ENCODE data around the gene TRPM3.

TRPM3 gene

DNA sequence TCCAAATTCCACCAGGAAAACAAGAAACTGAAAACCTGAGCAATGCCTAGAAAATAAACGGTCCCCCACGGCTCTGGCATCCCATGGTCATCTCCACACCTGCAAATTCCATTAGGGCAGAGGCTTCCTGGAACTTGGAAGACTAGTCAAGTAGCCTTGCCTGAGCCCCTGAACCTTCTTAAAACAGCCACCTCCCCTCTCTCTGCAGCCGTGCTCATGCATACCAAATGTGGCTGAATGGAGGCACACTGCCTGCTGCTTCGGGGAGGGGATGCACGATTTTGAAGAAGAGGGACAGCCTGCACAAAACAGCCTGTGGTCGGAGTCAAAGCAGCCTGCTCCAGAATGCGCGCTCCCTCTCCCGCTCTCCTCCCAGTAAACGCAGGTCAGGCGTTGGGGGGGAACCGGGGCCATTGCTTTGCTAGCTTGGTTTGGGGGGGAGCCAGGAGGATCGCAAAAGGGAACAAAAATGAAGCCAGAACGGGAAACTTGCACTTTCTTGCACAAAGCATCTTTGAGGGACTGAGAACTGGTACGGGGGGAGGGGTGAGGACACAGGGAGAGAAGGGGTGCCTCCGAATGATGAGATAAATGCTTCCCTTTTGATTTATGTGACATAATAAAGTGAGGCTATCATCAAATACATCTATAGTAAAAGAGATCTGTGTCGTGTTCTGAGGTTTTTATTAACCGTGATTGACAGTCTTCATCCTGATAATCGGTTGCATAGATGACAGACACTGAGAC is at the start of gene TRPM3:
Gene TRPM3 (minus strand): TSS at position 347 of the 747 bp plus-strand sequence. CDS start 267 bp downstream, at position 80.
- DNase-seq (ENCODE audit: low read depth in 2 of 2) = no peak

DNA sequence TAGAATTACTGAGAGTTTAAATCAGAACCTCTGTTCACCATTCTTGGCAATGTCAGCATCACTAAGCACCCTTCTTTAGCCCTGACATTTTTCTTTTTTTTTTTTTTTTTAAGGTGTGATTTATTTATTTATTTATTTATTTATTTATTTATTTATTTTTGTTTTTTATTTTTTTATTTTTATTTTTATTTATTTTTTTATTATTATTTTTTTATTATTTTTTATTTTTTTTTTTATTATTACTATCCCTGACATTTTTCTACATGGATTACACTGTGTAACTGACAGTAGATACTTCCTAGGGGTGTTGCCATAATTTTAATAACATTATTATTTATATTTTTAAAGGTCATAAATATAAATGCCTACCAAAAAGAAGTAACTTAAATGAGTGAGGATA is 47.0 kb upstream of the TRPM3 start:
- DNase-seq (ENCODE audit: low read depth in 2 of 2) = no peak

DNA sequence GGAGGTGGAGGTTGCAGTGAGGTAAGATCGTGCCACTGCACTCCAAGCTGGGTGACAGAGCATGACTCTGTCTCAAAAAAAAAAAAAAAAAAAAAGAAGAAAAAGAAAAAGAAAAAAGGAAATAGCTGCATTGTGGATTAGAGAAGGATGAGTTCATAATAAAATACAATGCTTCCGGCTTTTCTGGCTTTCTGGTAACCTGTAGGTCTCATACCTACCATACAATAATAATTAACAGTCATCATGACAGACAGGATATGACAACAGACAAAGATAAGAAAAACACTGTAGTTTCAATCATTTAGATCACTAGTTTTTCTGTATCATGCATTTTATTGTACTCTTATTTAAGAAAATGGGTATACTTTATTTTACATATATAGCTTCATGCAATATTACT is 40.7 kb upstream of the TRPM3 start:
- no peak for DNase-seq (ENCODE audit: low read depth in 2 of 2)

DNA sequence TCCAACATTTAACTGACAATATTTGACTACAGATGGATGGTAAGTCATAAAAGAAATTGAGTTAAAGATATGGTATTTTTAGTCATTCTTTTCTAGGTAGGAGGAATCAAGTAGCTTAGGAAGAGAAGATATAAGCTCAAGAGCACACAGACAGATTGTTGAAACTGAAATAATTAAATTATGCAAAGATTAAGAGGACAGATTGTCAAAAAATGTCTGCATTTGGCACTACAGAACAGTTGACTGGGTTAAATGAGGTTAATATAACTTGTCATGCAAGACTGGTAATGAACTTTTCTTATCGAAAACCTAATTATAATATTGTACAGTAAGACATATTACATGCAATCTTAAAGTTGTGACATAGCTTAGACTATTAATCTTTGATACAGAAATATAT is 36.3 kb upstream of the TRPM3 start:
- no peak for DNase-seq (ENCODE audit: low read depth in 2 of 2)

DNA sequence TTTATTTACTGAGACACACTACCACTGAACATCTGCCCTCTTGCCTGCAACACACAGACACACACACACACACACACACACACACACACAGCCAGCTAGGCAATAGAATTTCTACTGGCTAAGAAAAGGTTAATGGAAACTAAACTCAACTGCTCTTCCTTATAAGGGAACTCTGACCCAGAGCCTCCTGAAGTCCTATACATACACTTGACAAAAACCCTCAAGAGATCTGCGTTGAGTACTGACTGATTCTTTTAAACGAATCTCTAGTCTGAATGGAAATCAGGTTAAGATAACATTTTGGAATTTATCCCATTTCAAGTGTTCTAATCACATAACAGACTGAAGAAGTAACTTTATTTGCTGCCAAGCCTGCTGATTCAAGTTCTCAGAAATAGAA is 25.9 kb upstream of the TRPM3 start:
- DNase-seq (ENCODE audit: low read depth in 2 of 2) = no peak

DNA sequence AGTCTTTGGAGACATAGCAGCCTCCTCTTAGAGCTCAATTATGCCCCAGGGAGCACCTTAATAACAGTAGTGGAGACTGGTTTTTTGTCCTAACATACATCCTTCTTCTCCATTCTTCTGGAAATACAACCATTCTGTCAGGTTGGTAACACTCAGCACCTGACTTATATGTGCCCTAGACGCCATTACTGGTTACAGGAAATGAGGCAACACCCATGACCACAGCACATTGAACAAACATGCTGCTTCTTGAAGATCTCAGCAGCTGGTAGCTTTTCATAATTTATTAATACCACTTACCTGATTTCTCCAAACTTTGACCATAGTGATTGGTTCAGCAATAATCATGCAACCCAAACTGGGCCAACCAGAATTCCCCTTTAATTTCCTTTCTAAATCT is 25.1 kb upstream of the TRPM3 start:
- no peak for DNase-seq (ENCODE audit: low read depth in 2 of 2)

DNA sequence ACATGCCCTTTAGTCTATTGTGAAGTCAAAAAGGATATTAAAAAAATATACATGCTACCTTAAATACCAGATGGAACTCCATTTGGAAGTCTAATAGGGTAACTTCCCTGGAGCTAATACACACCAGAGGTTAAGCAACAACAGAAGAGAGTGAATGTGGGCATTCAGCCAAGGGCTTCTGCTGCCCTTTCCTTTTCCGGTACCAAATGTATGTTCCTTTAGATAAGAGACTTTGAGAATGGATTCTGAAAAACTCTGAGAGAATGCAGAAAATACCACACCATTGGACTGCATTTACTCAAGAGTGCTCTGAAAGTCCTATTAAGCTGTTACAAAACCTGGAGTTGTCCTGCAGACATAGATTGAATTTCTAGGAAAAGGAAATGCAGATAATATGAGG is 23.8 kb upstream of the TRPM3 start:
- no peak for DNase-seq (ENCODE audit: low read depth in 2 of 2)

DNA sequence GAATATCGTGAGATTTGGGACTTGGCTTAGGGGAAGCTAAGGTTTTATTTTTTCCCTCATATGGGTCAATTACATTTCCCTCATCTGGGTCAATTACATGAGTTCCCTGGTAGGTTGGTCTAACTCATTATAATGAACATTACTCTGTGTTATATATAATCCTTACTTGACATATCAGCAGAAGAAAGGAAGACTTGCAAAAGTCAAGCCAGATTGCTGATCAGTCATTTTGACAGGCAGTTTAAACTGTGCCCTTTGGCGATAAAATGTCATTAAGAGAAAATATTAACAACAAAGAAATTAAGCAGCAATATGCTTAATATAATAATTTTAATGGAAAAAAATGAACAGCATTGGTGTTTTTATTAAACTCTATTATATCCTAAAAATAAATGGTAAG is 23.1 kb upstream of the TRPM3 start:
- DNase-seq (ENCODE audit: low read depth in 2 of 2) = no peak

DNA sequence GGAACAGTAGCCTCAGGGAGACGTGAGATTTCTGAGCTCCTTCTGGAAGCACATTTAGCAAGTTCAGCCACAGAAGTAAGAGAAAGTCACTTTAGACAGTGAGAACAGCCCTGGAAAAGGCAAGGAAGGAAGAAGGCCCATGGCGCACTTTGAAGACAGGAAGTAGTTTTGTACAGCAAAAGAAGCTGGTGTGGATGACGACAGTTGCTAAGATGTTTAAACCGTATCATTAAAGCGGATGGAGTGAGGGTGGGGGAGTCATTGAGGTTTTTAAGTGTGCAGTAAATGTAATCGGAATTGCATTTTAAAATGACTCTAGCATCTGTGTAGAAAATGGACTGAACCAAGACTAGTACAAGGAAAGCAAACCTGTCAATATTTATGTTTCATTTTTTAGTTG is 15.3 kb upstream of the TRPM3 start:
- DNase-seq (ENCODE audit: low read depth in 2 of 2) = no peak

DNA sequence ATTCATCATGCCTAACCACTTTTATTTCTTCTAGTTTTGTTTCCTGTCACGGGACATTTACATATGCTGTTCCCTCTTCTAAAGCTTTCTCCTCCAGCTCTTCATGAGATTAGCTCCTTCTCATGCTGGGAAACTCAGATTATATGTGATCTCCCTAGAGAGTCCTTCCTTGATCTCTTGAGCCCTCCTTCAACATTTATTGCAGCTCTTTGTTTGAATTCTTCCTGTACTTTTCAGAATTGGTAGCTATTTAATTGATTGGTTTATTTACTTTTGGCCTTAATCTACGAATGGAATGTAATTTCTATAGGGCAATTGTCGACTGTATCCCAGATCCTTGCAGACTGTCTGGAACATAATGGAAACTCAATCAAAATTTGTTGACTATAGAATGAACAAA is 9.7 kb upstream of the TRPM3 start:
- no peak for DNase-seq (ENCODE audit: low read depth in 2 of 2)

DNA sequence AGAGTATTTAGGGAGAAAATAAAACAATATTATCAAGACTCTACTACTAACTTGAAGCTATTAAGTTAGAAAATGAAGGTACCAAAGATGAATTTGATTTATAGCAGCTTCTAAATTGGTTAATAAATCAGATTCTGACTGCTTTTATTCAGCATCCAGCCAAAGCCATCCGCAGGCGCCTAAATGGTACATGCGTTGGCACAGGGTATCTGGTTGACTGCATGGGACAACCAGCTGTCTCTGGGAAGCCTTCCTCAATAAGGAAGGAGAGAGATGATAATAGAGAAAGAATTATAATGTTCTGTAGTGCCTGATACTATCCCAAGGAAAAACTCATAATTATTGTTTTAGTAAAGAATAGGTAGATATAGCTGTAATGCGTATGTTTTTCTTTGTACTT is 9.1 kb upstream of the TRPM3 start:
- no peak for DNase-seq (ENCODE audit: low read depth in 2 of 2)

DNA sequence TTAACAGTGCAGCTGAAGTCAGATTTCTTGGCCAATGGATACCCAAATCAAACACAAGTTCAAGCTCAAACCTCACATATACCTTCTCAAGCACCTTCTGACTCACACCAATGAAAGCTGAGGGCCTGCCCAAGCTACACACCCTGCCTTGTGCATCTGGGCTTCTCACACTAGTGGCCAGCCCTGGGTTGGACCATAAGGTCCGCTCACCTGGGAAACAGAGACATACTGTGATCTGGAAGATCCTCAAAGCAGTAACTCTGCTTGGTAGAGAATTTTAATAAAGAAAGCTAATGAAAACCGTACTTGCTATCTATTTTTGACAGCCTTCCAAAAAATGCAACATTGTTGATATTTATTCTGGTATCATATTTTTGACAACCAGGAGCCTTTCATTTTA is 7.4 kb upstream of the TRPM3 start:
- DNase-seq (ENCODE audit: low read depth in 2 of 2) = no peak

DNA sequence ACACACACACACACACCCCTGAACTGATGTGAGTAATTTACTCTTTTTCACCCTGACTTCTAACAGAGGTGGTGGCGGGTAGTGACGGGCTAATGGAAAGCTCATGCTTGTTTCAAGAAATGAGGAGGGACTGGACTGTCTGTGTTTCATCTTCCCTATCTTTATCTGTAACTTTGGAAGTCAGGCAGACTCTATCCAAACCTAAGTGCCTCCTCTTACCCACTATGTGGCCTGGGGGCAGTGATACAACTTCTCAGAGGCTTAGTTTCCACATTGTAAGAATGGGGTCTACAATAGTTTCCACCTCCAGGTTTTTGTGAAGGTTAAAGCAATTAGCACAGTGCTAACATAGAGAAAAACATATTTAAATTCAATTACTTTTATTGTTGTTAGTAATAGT is 5.9 kb upstream of the TRPM3 start:
- no peak for DNase-seq (ENCODE audit: low read depth in 2 of 2)

DNA sequence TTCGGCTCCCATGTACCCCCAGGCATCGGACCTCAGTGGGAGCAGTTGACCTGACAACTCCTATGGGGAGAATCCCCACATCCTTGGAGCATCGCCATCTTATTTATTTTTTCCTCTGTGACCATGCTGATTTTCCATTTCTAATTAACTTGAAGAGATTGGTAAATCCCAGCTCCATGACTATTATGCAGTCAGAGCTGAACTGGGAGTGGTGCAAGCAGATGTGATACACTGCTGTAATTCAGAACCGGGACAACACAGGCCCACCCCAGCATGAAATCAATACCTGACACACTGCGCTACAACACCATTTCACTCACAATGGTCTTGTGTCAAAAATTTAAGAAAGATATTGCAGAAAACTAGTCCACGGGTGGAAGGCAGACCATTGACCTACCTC is 1.0 kb upstream of the TRPM3 start:
- DNase-seq (ENCODE audit: low read depth in 2 of 2) = no peak

DNA sequence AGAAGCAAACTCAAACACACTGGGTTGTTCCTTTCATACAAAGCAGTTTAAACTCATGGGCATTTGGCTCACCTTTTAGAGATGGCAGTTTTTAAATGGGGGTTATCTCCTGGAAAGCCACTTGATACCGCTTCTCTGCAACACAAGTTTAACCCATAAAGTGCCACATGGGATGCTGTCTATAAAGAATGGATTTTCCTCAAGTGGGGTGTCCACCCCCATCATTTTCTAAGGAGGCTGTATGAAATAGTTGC is 528 bp upstream of the TRPM3 start:
- DNase-seq (ENCODE audit: low read depth in 2 of 2) = no peak

DNA sequence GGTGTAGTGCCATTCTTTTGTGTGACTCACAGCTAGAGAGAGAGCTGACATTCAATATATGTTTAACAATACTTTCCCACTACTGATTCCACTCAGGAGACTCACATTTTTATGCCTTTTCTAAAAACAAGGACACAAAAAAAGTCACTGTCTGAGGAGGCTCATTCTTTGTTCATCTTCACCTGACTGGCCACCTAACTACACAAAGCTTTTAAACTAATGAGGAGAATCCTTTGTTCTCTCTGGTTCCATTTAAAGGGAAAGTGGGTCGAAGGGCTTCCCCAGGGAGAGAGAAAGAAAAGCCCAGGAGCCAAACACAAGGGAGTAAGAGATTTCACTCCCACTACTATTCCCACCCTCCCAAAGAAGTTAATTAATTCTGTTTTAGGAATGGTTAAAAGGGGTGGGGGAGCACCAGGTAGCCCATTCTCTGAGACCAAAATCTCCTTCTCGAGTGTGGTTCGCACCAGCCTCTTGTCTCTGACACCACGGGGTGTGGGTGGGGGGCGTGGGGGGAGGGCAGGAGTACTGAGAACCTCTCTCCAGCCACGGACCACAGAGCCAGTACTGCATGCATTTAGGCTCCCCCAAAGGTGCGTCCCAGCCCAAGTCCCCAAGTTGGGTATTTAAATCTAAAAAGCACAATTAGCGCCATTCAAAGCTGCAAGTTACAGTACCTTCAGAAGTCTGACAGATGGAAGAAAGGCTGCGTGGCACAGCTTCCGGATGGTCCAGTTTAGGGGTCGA is 747 bp downstream of the TRPM3 start:
- no peak for DNase-seq (ENCODE audit: low read depth in 2 of 2)

DNA sequence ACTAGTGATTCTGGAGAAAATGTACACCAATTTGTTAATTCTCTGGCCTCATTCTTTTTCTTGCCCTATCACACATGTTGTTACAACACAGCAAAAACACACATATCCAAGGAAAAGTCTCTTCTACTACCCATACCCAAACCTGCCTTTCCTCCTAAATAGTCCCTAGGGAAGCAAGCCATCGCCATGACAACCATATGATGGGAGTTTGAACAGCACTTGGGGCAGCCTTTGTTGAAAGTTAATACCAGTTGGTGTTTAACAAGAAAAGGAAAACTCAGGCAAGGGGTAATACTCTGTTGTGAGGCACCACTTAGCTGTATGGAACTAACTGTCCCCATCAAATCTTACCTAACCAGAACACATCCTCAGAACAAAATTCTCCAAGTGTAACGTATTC is 1.7 kb downstream of the TRPM3 start:
- DNase-seq (ENCODE audit: low read depth in 2 of 2) = no peak

DNA sequence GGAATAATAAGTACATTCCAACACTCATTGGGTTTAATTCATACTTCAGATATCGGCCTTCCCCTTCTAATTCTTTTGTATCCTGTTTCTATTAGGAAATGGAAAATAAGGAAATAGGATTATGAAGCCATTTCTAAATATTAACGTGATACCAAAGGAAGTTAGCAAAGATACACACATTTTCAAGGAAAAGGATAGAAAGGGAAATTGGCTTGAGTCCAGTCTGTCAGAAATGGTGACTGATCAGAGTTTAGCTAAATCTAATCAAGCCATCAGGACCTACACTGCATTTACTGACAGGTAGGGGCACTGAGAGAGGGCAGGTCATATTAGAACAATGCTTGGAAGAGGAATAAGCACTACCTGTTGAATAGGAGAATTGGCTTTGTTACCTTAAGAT is 3.1 kb downstream of the TRPM3 start:
- DNase-seq (ENCODE audit: low read depth in 2 of 2) = no peak

DNA sequence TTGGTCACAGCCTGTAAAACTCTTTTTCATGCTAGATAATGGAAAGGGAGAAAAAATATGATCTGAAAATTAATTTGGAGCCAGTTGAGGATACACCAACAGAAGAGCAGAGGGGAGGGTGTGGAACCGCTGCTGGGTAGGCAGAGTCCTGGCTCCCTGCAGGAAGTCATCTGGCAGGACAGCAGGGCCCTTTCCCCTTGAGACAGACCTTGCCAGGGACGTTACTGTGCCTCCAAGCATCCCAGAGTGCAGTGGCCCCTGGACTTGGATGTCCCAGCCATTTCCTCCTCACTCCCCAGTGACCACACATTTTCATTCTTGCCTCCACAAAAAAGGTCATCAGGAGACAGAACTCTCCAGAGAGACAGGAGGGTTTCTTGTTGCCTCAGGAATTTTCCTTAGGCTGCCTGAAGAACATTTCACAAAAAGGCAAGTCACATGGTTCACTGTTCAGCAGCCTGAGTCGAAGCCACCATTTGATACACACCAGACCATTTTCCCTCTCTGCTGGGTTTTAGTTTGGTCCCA is 5.9 kb downstream of the TRPM3 start:
- DNase-seq (ENCODE audit: low read depth in 2 of 2) = no peak

DNA sequence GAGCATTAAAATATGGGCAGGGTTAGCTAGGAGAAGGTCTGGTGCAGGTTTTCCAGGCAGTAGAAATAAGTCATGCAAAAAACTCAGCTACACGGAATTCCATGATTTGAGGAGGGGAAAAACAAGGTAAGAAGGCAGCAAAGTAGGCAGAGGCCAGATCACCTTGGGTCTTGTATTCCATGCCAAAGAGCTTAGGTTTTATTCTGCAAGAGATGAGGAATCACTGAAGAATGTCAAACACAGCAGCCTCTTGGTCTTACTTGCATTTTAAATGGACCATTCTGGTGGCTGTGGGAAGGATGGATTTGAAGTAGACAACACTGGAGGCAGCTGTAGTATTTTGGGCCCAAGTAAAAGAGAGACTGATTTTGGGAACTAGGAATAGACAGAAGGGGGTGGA is 8.6 kb downstream of the TRPM3 start:
- no peak for DNase-seq (ENCODE audit: low read depth in 2 of 2)

DNA sequence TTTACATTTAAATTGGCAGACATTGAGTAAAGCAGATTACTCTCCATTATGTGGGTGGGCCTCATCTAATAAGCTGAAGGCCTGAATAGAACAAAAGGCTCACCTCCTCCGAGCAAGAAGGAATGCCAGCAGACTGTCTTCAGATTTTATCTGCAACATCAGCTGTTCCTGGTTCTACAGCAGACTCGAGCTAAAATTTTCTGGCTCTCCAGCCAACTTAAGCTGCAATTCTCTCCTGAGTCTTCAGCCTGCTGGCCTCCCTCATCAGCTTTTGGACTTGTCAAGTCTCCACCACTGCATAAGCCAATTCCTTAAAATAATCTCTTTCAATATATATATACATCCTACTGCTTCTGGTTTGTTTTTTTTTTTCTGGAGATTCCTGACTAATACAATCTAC is 12.5 kb downstream of the TRPM3 start:
- no peak for DNase-seq (ENCODE audit: low read depth in 2 of 2)

DNA sequence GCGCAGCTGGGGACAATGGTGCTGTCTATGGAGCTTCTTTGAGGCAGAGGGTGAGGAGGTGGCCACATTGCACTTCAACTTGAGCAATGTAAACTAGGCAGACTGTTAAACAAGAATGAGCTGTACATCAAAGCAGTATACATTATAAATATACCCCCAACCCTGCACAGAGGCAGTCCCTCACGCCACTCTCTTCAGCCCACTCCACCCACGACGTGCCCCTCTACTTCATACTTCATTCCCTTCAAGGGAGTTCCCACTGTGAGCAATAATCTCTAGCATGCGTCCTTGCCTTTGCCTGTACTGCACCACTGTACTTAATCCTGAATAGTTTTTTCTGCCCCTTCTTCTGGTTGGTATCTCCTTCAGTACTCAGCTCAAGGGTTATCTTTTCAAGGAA is 14.4 kb downstream of the TRPM3 start:
- no peak for DNase-seq (ENCODE audit: low read depth in 2 of 2)

DNA sequence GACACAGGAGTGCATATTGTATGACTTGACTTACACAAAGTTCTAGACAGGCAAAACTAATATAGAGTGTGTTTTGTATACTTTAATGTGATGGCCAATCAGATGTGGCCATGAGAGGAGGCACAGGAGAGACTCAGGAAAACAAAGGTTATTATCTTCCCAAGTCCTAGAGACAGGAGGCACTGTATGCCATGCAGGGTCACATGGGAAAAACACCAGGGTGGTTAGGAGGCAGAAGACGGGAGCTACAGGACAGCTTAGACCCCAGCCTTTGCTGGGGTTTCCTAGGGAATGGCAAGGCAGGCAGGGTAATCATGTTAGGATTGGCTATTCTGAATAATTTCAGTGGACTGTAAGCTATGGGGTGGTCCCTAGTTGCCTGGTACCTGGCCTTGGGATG is 16.2 kb downstream of the TRPM3 start:
- DNase-seq (ENCODE audit: low read depth in 2 of 2) = no peak

DNA sequence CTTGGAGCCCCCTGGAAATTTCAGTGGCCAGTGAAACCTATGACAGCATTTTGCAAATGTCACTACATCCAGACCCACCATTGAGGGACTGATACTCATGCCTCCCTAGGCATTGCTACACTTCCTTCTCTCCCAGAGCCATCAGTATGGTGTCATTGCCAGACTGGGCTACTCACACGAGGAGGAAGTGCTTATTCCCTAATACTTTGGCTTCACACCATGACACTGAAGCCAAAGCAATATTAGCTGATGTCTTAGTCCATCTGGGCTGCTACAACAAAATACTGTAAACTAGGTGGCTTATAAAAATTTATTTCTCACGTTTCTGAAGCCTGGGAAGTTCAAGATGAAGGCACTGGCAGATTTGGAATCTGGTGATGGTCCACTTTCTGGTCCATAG is 22.6 kb downstream of the TRPM3 start:
- no peak for DNase-seq (ENCODE audit: low read depth in 2 of 2)
